Thymus (tissue), 11 donors: ENCODE data around the gene KRTAP5-4. TPM values are rescaled to one million over a fixed set of nuclear protein-coding genes. Genes with fewer than 3 reads are reported as not detected.
"Not testable (repeated sequence)": the region's sequence is repeated elsewhere in the genome, so short reads cannot be mapped to it uniquely, and the experiment has no call there.

ENCODE experiments used
- DNase-seq, 9 donors: peaks; one replicate each; pipeline ENCODE4 v3.0.0-alpha.2; 2013; ENCODE audit warnings: low spot score in 9 of 9, low read depth in 6 of 9, missing footprints in 1 of 9
- H3K27ac ChIP-seq, 2 donors: one replicate each; pipeline ENCODE4 v1.5.1; 2013; ENCODE audit warnings: control low read depth in 1 of 2, low read depth in 1 of 2, low read length in 1 of 2, mild to moderate bottlenecking in 1 of 2, moderate library complexity in 1 of 2
- H3K27me3 ChIP-seq, 2 donors: one replicate each; pipeline ENCODE4 v1.5.1; 2013; ENCODE audit warnings: low read length in 1 of 2; ENCODE audit not compliant: control insufficient read depth in 2 of 2, insufficient read depth in 1 of 2
- H3K36me3 ChIP-seq, 2 donors: one replicate each; pipeline ENCODE4 v1.5.1; 2013; ENCODE audit warnings: low read length in 1 of 2, mild to moderate bottlenecking in 1 of 2, moderate library complexity in 1 of 2; ENCODE audit not compliant: control insufficient read depth in 2 of 2, insufficient read depth in 2 of 2
- H3K4me1 ChIP-seq, 2 donors: one replicate each; pipeline ENCODE4 v1.5.1; 2013; ENCODE audit warnings: low read length in 2 of 2; ENCODE audit not compliant: control insufficient read depth in 2 of 2, insufficient read depth in 2 of 2
- H3K4me3 ChIP-seq, 2 donors: one replicate each; pipeline ENCODE4 v1.5.1; 2013; ENCODE audit warnings: low read length in 2 of 2, control low read depth in 1 of 2, mild to moderate bottlenecking in 1 of 2
- H3K9me3 ChIP-seq, 2 donors: one replicate each; pipeline ENCODE4 v1.5.1; 2013; ENCODE audit warnings: low read length in 1 of 2, mild to moderate bottlenecking in 1 of 2; ENCODE audit not compliant: control insufficient read depth in 2 of 2, insufficient read depth in 1 of 2
- WGBS: extraction: QIAGEN DNeasy Blood & Tissue Kit; methylation state at CpG from one replicate; pipeline ENCODE4 v1.1.7; 2013; 5-methylcytosine and 5-hydroxymethylcytosine counted together
- polyA plus RNA-seq: library from polyadenylated mRNA; stranded (reverse); fragments of 200-250 nt; gene quantifications from one replicate; pipeline ENCODE4 v1.2.3, GENCODE V29; 2013
- total RNA-seq: library from RNA; stranded (reverse); fragments of 120-200 nt; gene quantifications from one replicate; pipeline ENCODE4 v1.2.4, GENCODE V29; 2013
- donor health status: healthy.

The KRTAP5-4 gene
- total and polyA plus RNA-seq, 2 donors, result not detected

DNA sequence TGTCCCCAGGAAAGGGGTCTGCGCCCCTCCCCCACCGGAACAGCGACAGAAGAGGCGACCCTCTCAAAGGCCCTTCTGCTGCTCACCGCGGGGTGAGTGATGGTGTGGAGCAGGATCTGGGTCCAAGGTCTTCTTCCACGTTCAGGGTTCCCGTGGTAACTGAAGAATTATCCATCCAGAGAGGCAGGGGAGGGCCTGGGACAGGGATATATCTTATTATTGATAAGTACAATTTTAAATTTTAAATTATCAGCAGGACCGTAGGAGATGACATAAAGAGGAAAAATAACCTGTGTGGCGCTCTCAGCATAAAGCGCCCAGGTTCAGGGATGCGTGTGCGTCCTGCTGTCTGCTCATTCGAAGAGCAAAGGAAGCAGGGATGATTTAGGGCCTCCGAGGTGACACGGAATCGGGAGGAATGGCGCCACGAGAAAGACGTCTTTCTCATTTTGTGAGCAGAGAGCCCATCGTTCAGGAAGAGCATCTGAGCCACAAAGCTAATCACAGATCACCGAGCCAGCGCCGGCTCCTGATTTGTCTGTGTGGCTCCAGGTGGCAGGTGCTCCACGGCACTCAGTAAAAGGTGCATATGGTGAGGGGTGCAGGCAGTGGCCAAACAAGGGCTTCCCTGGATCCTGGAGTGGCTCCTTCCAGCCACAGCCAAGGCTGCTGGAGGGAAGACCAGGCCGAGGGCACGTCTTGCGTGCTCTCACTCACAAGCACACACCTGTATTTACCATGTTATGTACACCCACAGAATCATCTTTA lies 26.9 kb upstream of the KRTAP5-4 start:
- H3K9me3 ChIP-seq, result no peaks in the 10 kb centered on the region
- no peaks in the 10 kb centered on the region for H3K36me3 ChIP-seq
- no peak overlapping the region for H3K4me3 ChIP-seq
- no peak for DNase-seq
- WGBS, result 94% methylated on average over 28 of the region's 28 CpGs
- H3K27me3 ChIP-seq, result peaks cover 0 to 22% of the 10 kb centered on the region in 2 donors
- H3K27ac ChIP-seq, result no peak overlapping the region
- H3K4me1 ChIP-seq, result peaks cover 0 to 4% of the 10 kb centered on the region in 2 donors

DNA sequence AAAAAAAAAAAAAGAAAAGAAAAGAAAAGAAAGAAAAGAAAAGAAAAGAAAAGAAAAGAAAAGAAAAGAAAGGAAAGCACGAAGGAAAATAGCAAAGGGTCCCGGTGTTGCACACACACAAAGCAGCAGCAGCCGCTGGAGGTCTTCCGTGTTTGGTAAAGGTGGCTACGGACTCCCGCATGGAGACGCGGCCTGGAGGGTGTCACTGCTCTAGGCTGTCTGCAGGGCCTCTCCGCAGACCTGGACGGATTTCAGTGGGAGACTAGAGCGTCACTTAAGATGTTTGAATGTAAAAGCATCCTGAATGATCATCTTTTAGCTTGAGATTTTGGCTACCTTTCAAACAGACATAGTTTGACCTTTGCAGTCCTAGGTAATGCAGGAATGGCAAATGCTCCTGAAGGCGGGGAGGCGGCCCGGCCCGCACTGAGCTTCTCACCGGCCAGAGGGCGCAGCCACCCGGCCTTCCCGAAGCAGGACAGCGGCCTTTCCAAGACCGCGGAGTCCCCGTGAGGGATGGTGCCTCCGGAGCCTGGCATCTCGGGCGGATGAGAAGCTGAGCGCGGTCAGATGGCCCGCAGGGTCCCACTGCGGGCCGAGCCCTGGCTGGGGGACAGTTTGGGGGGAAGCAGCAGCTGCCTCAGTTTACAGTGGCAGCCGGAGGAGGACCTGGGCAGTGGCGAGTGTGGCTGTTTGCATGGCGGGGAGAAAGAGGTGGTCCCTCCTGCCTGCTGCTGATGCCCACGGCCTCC lies 26.1 kb upstream of the KRTAP5-4 start:
- no peak for DNase-seq
- H3K27me3 ChIP-seq, result peaks cover 0 to 16% of the 10 kb centered on the region in 2 donors
- 94% methylated on average over 35 of the region's 35 CpGs for WGBS

DNA sequence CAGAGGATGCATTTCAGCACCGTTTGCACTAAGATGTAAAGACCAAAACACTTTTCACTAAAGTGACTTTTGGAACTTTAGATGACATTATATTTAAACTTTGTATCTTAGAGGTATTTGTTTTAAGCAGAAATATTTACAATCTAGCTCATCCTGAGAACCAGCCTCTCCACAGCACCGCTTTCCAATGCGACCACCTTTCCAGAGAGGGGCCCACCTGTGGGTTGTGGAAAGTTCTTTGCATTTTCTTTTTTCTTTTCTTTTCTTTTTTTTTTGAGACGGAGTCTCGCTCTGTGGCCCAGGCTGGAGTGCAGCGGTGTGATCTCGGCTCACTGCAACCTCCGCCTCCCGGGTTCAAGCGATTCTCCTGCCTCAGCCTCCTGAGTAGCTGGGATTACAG lies 24.6 kb upstream of the KRTAP5-4 start:
- not testable (repeated sequence) for H3K27ac ChIP-seq, H3K4me1 ChIP-seq, H3K36me3 ChIP-seq, H3K9me3 ChIP-seq, DNase-seq, H3K4me3 ChIP-seq
- 94% methylated on average over 10 of the region's 10 CpGs for WGBS
- peaks cover 0 to 14% of the 10 kb centered on the region in 2 donors for H3K27me3 ChIP-seq

More for the DNA sequence above, 26.1 kb upstream of the KRTAP5-4 start:
- Histone ChIP-seq H3K4me3 (no peak overlapping the region), H3K4me1 (peaks cover 0 to 4% of the 10 kb centered on the region in 2 donors), H3K36me3 (no peaks in the 10 kb centered on the region), H3K9me3 (no peaks in the 10 kb centered on the region), H3K27ac (no peak overlapping the region)

GRCh38 chr11:1645357-1645821 lies 23.5 kb upstream of the KRTAP5-4 start:
- H3K27me3 ChIP-seq, result peaks cover 0 to 18% of the 10 kb centered on the region in 2 donors

GRCh38 chr11:1644601-1645356 lies 22.8 kb upstream of the KRTAP5-4 start:
- no peak overlapping the region for H3K27ac ChIP-seq
- no peaks in the 10 kb centered on the region for H3K9me3 ChIP-seq
- no peaks in the 10 kb centered on the region for H3K4me1 ChIP-seq
- no peak overlapping the region for H3K4me3 ChIP-seq
- DNase-seq, result no peak
- no peaks in the 10 kb centered on the region for H3K36me3 ChIP-seq
- 61% methylated on average over 20 of the region's 20 CpGs for WGBS
- peaks cover 2 to 24% of the 10 kb centered on the region in 2 donors for H3K27me3 ChIP-seq

More at GRCh38 chr11:1645357-1645821, 23.5 kb upstream of the KRTAP5-4 start:
- no peaks in the 10 kb centered on the region for H3K4me1 ChIP-seq
- WGBS, result 37% methylated on average over 12 of the region's 12 CpGs
- no peaks in the 10 kb centered on the region for H3K36me3 ChIP-seq
- no peaks in the 10 kb centered on the region for H3K9me3 ChIP-seq
- no peak for DNase-seq
- no peak overlapping the region for H3K27ac ChIP-seq
- no peak overlapping the region for H3K4me3 ChIP-seq

- Histone ChIP-seq H3K27ac (no peak overlapping the region), H3K27me3 (peaks cover 2 to 31% of the 10 kb centered on the region in 2 donors), H3K9me3 (no peaks in the 10 kb centered on the region), H3K4me3 (no peak overlapping the region), H3K36me3 (no peaks in the 10 kb centered on the region), H3K4me1 (no peaks in the 10 kb centered on the region)
- 97% methylated on average over 20 of the region's 20 CpGs for whole genome bisulfite sequencing
- no peak for DNase-seq
Measured at GRCh38 chr11:1643146-1643690, 21.3 kb upstream of the KRTAP5-4 start.

DNA sequence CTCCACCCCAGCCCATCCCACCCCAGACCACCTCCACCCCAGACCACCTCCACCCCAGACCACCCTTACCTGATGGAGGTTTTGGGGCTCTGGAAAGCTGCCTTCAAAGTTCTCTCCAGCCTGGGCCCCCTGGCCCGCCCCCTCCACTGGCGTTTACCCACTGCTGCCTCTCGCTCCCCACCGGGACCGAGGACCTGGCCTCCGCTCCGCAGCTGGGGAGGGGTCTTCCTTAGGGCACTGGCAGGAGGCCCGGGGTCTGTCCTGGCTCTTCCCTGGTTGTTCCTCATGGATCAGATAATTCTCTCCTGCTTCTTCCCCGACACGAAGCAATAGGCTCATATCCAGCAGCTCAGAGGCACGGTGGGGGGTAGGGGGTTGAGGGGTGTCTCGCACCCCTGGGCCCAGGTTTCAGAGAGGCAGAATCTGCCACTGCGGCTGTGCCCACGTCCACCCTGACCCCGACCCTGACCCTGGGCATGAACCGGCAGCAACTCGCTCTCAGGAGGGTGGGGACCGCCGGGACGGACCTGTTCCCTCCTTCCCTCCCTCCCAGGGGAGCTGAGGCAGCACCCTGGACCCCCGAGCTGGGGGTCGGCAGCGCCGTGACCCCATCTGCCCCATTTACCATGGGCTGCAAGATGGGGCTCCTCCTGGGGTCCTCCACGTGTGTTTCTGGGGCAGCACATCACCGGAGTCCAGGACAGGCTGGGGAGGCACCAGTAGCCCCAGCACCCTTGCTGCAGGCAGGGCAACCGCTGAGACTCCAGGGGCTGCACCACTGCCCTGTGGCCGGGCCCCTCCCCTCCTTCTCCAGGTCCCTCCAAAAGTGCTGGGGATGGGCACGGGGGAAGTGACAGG lies 20.6 kb upstream of the KRTAP5-4 start:
- peaks cover 2 to 30% of the 10 kb centered on the region in 2 donors for H3K27me3 ChIP-seq
- 90% methylated on average over 29 of the region's 29 CpGs for WGBS

GRCh38 chr11:1641096-1641495 lies 19.2 kb upstream of the KRTAP5-4 start:
- WGBS, result 89% methylated on average over 15 of the region's 15 CpGs
- Histone ChIP-seq H3K4me3 (no peak overlapping the region), H3K27me3 (peaks cover 2 to 30% of the 10 kb centered on the region in 2 donors), H3K9me3 (no peaks in the 10 kb centered on the region), H3K27ac (no peak overlapping the region), H3K36me3 (no peaks in the 10 kb centered on the region), H3K4me1 (no peaks in the 10 kb centered on the region)
- DNase-seq, result no peak

More for the DNA sequence above, 20.6 kb upstream of the KRTAP5-4 start:
- no peaks in the 10 kb centered on the region for H3K36me3 ChIP-seq
- no peak for DNase-seq
- H3K4me3 ChIP-seq, result no peak overlapping the region
- no peaks in the 10 kb centered on the region for H3K9me3 ChIP-seq
- H3K27ac ChIP-seq, result no peak overlapping the region
- no peaks in the 10 kb centered on the region for H3K4me1 ChIP-seq
